SK-MEL-5 (cell line): ENCODE data around the gene CEACAM16. TPM values are rescaled to one million over a fixed set of nuclear protein-coding genes. Genes with fewer than 3 reads are reported as not detected.
"Not testable (repeated sequence)": the region's sequence is repeated elsewhere in the genome, so short reads cannot be mapped to it uniquely, and the experiment has no call there.

Experiments used
- DNase-seq: peaks from one replicate; pipeline ENCODE4 v3.0.0-alpha.2; 2016; ENCODE audit warnings: low read depth, low spot score
- in situ Hi-C: cut with HindIII; loops from 2 replicates; pipeline ENCODE4 v1.10.0; 2016; ENCODE audit warnings: low sequenced_read_pairs, high pct_unique_total_duplicates, low pct_unique_long_range_greater_than_20kb
- total RNA-seq: library from RNA; depleted of rRNA; stranded (reverse); fragments of >200 nt; shearing (Covaris generic); gene quantifications from 2 replicates; pipeline ENCODE4 v1.2.3, GENCODE V29; 2014

CEACAM16 gene
- total RNA-seq, 1 experiment from 2014 or later: not detected

DNA sequence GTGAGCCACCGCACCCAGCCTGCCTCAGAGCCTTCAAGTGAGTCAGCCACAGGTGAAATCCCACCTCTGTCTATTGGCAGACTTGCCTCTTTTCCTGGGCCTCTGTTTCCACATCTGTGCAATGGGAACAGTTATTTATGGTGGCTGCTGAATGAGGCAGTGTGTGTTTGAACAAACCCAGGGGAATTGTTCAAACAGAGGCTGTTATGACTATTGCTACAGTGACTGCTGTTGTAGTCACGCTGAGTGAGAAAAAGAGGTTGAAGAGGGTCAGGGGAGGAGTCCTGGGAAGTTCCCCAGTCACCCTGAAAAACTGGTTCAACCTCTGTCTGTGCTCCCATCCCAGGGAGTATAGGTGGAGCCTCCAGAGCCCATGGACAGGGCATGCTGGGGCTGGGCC, 27.6 kb upstream of the CEACAM16 start, which contains the start of gene CEACAM19:
CEACAM19 (plus strand) TSS at position 83 of the 400 bp plus-strand sequence. CDS start 450 bp downstream, outside the sequence.
- DNase-seq: no peak
- in situ Hi-C loops: no loop called here

- in situ Hi-C loops: no loop called here
- DNase-seq: peak; percentile 10
Measured at GRCh38 chr19:44672226-44672625, 26.7 kb upstream of the CEACAM16 start.

- in situ Hi-C loops: no loop called here
- DNase-seq: no peak
Measured at GRCh38 chr19:44673510-44673909, 25.4 kb upstream of the CEACAM16 start.

- in situ Hi-C loops: no loop called here
- no peak for DNase-seq
Measured at GRCh38 chr19:44675521-44675920, 23.4 kb upstream of the CEACAM16 start.

- DNase-seq: peak; percentile 53
- in situ Hi-C loops: no loop called here
Measured at GRCh38 chr19:44677019-44677811, 21.7 kb upstream of the CEACAM16 start.

DNA sequence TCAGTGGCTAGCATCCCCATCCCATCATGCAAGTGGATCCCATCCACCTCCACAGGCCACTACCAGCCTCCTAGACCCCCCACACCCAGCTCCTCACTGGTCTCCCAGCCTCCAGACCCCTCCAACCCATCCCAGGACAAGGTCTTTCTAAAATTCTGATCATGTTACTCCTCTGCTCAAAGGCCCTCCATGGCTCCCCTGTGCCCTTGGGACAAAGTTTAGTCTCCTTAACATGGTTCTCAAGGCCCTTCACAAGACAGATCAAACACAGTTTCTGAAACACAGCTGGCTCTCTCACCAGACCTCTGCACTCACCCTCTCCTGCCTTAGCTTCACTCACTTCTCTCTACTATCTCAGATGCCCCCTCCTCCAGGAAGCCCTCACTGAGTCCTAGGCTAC, 18.4 kb upstream of the CEACAM16 start:
- DNase-seq: no peak
- in situ Hi-C loops: no loop called here

GRCh38 chr19:44681992-44682790, 16.8 kb upstream of the CEACAM16 start:
- no peak for DNase-seq
- in situ Hi-C loops: no loop called here

GRCh38 chr19:44682807-44683206, 16.1 kb upstream of the CEACAM16 start:
- no peak for DNase-seq
- in situ Hi-C loops: no loop called here

DNA sequence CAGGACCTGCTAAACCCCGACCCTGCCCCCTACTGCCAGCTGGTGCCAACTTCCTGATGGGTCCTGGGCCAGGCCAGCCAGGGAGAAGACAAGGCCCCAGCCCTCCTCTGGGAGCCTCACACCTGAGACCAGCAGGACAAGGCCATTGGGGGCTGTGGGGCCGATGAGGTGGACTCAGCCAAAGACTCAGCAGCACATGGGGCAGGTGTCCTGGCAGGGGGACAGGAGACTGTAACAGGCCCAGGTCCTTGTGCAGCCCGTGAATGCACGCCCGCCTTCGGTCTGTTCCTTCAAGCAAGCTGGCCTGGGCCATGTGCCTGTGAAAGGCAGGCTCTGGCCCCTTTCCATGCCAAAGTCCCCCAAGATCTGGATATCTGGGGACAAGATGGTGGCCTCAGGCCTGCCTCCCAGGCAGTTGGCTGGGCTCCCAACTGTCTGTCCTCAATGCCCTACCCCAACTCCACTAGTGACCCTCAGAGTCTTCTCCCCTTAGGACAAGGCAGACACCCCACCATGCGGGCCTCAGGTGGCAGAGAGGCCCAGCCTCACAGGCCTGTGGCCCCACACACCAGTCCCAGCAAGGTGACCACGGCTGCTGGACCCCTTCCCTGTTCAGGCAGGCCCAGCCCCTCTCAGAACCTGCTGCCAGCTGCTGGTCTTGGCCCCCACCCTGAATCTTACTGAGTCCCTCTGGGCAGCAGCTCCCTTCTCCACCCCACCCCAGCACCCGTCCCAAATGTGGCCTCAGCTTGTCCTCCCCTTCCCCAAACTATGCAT, 15.3 kb upstream of the CEACAM16 start:
- DNase-seq: no peak
- in situ Hi-C loops: no loop called here

GRCh38 chr19:44684396-44684795, 14.6 kb upstream of the CEACAM16 start:
- DNase-seq, in situ Hi-C loops: not testable (repeated sequence)

DNA sequence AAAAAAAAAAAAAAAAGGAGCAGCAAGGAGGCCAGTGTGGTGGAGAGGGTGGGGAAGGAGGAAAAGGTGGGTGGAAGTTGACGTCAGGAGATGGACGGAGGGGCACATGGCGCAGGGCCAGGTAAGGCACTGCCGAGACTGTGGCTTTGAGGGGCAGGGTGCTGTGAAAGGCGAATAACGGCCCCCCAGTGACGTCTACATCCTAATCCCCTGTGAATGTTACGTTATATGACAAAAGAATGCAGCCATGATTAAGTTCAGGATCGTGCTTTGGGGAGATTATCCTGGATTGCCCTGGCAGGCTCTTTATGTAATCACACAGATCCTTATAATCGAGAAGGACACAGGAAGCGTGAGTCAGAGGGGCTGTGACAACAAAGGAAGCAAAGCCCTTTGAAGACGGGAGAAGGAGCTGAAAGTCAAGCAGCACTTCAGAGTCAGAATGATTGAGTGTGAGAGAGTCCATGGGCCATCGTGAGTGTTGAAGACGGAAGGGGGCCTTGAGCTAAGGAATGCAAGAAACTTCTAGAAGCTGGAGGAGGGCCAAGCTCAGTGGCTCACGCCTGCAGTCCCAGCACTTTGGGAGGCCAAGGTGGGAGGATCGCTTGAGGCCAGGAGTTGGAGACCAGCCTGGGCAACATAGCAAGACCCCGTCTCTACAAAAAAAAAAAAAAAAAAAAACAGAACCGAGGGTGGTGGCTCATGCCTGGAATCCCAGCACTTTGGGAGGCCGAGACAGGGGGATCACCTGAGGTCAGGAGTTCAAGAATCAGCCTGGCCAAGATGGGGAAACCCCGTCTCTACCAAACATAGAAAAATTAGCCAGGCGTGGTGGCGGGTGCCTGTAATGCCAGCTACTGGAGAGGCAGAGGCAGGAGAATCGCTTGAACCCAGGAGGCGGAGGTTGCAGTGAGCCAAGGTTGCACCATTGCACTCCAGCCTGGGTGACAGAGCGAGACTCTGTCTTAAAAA, 13.8 kb upstream of the CEACAM16 start:
- in situ Hi-C loops: no loop called here

DNA sequence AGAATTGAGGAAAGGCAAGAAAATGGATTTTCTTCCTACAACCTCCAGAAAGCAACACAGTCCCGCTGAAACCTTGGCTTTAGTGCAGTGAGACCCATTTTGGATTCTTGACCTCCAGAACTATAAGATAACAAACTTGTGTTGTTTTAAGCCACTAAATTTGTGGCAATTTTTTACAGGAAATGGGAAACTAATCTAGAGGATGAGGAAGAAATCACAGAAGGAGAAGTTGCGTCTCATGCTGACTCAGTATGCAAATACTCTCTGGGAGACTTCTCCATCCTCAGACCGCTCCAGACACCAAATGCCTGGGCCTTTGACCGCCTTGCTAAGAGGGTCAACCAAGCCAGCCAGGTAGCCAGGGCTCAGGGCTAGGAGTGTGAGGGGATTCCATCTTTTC, 13.1 kb upstream of the CEACAM16 start:
- in situ Hi-C loops: no loop called here
- DNase-seq: no peak

More for the DNA sequence above, 13.8 kb upstream of the CEACAM16 start:
- peak; percentile 59 for DNase-seq

DNA sequence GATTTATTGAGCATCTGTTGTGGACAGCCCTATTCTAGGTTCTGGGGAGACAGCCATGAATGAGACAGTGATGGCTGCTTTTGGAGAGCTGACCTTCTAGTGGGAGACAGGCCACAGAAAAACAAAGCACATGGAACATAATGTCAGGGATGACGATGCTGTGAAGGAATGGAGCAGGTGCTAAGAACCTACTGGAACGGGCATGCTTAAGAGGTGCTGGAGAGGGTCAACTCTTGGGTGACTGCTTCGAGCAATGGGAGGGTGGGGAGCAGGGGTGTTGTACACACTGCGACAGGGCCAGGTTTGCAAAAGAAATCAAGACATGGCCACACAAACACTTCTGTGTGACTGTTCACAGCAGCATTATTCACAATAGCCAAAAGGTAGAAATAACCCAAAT, 12.1 kb upstream of the CEACAM16 start:
- no peak for DNase-seq
- in situ Hi-C loops: no loop called here

- in situ Hi-C loops: no loop called here
- DNase-seq: no peak
Measured at GRCh38 chr19:44687888-44688287, 11.1 kb upstream of the CEACAM16 start.

- in situ Hi-C loops: no loop called here
- peak; percentile 66 for DNase-seq
Measured at GRCh38 chr19:44689290-44690130, 9.4 kb upstream of the CEACAM16 start.

DNA sequence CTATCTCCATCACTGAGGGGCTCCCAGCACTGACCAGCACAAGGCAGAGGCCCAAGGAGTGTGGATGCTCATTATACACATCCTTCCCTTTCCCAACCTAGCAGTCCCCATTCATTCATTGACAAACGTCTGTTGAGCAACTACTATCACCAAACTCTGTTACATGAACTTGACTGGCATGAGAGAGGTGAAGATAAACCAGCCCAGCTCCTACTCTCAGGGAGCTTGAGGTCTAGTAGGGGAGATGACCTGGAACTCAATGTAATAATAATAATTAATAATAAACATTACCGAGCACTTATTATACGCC, 8.9 kb upstream of the CEACAM16 start:
- no peak for DNase-seq
- in situ Hi-C loops: no loop called here
